Astrocyte of the spinal cord (primary cell): Measurements from ENCODE around the gene PLD6.

Source experiments
- DNase-seq: peaks from one replicate; pipeline ENCODE4 v3.0.0; 2011; ENCODE audit warnings: low read depth, low spot score
- H3K4me3 ChIP-seq: 2 replicates; pipeline ENCODE4 v1.5.1; 2011; ENCODE audit warnings: low read depth, mild to moderate bottlenecking, low read length, moderate library complexity
- CTCF ChIP-seq: IDR thresholded peaks from 2 replicates; pipeline ENCODE4 v1.5.1; 2012; ENCODE audit warnings: low read depth, mild to moderate bottlenecking, low read length, inconsistent platforms
- in situ Hi-C: cut with HindIII; loops from 2 replicates; pipeline ENCODE4 v1.10.0; 2017; ENCODE audit warnings: low sequenced_read_pairs

The PLD6 gene

GRCh38 chr17:17172990-17173389 is 33.1 kb downstream of the PLD6 start:
- no peak for DNase-seq
- TF ChIP-seq CTCF: no peak
- no peak overlapping the region for H3K4me3 ChIP-seq
- in situ Hi-C loops: no loop called here

GRCh38 chr17:17172001-17172939 is 33.9 kb downstream of the PLD6 start:
- DNase-seq: no peak
- no peak overlapping the region for H3K4me3 ChIP-seq
- TF ChIP-seq CTCF: no peak
- in situ Hi-C loops: no loop called here

- no peak for DNase-seq
- in situ Hi-C loops: no loop called here
- TF ChIP-seq CTCF: no peak
- no peak overlapping the region for H3K4me3 ChIP-seq
Measured at GRCh38 chr17:17171186-17171585, 34.9 kb downstream of the PLD6 start.

- in situ Hi-C loops: no loop called here
- TF ChIP-seq CTCF: no peak
- H3K4me3 ChIP-seq: no peak overlapping the region
- DNase-seq: no peak
Measured at GRCh38 chr17:17170346-17170985, 35.7 kb downstream of the PLD6 start.

GRCh38 chr17:17169396-17169795 is 36.7 kb downstream of the PLD6 start:
- no peak overlapping the region for H3K4me3 ChIP-seq
- TF ChIP-seq CTCF: no peak
- in situ Hi-C loops: no loop called here
- DNase-seq: no peak

- in situ Hi-C loops: no loop called here
- no peak overlapping the region for H3K4me3 ChIP-seq
- no peak for TF ChIP-seq CTCF
- no peak for DNase-seq
Measured at GRCh38 chr17:17168401-17168800, 37.7 kb downstream of the PLD6 start.
